Right lobe of liver (tissue), 4 donors: ENCODE data around the gene BRIP1.

Experiments
- CTCF ChIP-seq, 4 donors: fragments of 200-600 bp in 3 of 4; fragments of 450-650 bp in 1 of 4; IDR thresholded peaks; one replicate each; pipeline versions ENCODE4 v1.5.1 to v1.8.0; 2016 to 2022; ENCODE audit warnings: antibody characterized with exemption in 4 of 4, mild to moderate bottlenecking in 2 of 4
- POLR2A ChIP-seq: fragments of 450-650 bp; IDR thresholded peaks from one replicate; pipeline ENCODE4 v1.6.1; 2017; ENCODE audit warnings: antibody characterized with exemption, mild to moderate bottlenecking
- donor health status: DM: no; HTN: no; CAD: no.
- donor health status: DM: no; HTN: no; CAD: no.
- donor health status: DM: no; HTN: yes; CAD: no.

- TF ChIP-seq CTCF (IDR thresholded peaks at IDR 0.05) = no peak
- no peak for TF ChIP-seq POLR2A
Measured at GRCh38 chr17:61672140-61672539, 191.2 kb downstream of the BRIP1 start.
